Measurements from ENCODE around the gene MRPS10.

MRPS10 gene

DNA sequence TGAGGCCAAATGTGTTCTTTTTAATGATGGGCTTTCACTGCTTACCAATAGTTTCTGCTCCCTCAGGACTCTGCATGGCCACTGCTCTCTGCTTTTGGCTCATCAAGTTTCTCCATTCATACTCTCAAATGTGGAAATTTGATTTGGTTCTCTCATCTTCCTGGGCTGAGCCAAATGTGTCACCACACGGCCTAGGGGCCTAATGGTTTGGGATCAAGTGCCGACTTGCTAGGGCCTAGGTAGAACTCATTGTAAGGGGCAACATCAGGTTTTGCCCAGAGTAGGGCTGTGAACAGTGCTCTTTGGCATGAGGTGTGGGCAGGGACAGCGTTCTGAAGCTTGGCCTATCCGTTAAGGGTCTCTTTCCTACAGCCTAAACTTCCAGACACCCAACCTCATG lies 3.9 kb upstream of the MRPS10 start:
- no peak for TF ChIP-seq CTCF (IDR thresholded peaks at IDR 0.05)

- no peak for TF ChIP-seq CTCF (IDR thresholded peaks at IDR 0.05)
Observed at GRCh38 chr6:42220807-42221206, 3.1 kb upstream of the MRPS10 start.

- TF ChIP-seq CTCF (IDR thresholded peaks at IDR 0.05), result no peak
Observed at GRCh38 chr6:42217157-42217518, 523 bp downstream of the MRPS10 start.

- no peak for TF ChIP-seq CTCF (IDR thresholded peaks at IDR 0.05)
Observed at GRCh38 chr6:42212442-42212841, 5.2 kb downstream of the MRPS10 start.

DNA sequence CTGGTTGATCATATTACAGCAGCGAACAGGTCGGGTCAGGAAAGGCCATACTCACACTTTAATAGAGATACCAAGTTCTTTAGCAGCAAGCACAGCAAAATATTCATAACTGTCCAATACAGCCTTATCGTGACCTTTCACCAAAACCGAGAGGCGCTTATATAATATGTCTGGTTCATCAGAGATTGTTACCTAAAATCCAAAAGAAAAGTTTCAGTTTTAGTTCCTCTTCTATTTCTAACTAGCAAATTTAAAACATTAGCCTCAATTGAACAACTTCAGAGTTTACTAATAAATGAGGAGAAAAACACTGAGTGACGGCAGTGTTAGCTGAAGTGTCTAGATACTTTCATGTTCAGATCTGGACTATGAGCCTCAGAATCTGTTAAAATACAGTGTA lies 5.9 kb downstream of the MRPS10 start:
- TF ChIP-seq CTCF (IDR thresholded peaks at IDR 0.05), result no peak

GRCh38 chr6:42210551-42210950 lies 7.1 kb downstream of the MRPS10 start:
- TF ChIP-seq CTCF (IDR thresholded peaks at IDR 0.05), result no peak

- no peak for TF ChIP-seq CTCF (IDR thresholded peaks at IDR 0.05)
Observed at GRCh38 chr6:42204768-42205282, 12.8 kb downstream of the MRPS10 start.

DNA sequence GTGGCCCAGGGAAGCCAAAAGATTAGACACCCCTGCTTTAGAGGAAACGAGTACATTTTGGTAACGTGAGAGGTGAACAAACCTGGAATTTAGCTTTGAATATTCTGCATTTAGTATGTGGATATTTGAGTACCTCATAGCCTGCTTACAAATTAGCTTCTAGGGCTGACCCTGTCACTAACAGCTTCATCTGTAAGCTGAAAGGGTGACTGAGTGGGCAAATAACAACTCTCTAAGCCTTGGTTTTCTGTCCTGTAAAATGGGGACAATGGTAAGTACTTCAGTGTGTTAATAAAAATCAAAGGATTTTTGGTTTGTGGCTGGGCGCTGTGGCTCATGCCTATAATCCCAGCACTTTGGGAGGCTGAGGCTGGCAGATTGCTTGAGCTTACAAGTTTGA lies 14.5 kb downstream of the MRPS10 start:
- no peak for TF ChIP-seq CTCF (IDR thresholded peaks at IDR 0.05)

Data from LNCAP (cell line).